DOHH2 (cell line): ENCODE data around the gene ASAP2.

ENCODE experiments used
- H3F3A ChIP-seq: fragments of 200-600 bp; sonication (generic), shearing (Covaris generic); 2 replicates; pipeline ENCODE4 v1.6.0; 2016; ENCODE audit warnings: antibody characterized with exemption, mild to moderate bottlenecking; ENCODE audit not compliant: control insufficient read depth, insufficient read depth
- H3K27ac ChIP-seq: fragments of 200-600 bp; sonication (generic); 2 replicates; pipeline ENCODE4 v1.5.1; 2014; ENCODE audit warnings: low read depth, mild to moderate bottlenecking, low read length, moderate library complexity
- H3K27me3 ChIP-seq: fragments of 200-600 bp; sonication (generic); 2 replicates; pipeline ENCODE4 v1.6.1; 2014; ENCODE audit warnings: mild to moderate bottlenecking, low read length, mixed read lengths; ENCODE audit not compliant: control insufficient read depth
- H3K36me3 ChIP-seq: fragments of 200-600 bp; sonication (generic); 2 replicates; pipeline ENCODE4 v1.6.1; 2014; ENCODE audit warnings: mild to moderate bottlenecking, low read length, moderate library complexity, mixed read lengths; ENCODE audit not compliant: control insufficient read depth
- H3K4me1 ChIP-seq: fragments of 200-600 bp; sonication (generic); 2 replicates; pipeline ENCODE4 v1.6.1; 2014; ENCODE audit warnings: mild to moderate bottlenecking, low read length, mixed read lengths; ENCODE audit not compliant: control insufficient read depth
- H3K4me2 ChIP-seq: fragments of 200-600 bp; sonication (generic); 2 replicates; pipeline ENCODE4 v1.6.0; 2014; ENCODE audit warnings: mild to moderate bottlenecking, low read length, moderate library complexity
- H3K4me3 ChIP-seq: fragments of 200-600 bp; sonication (generic); 2 replicates; pipeline ENCODE4 v1.5.1; 2014; ENCODE audit warnings: mild to moderate bottlenecking, low read length, mixed read lengths
- H3K79me2 ChIP-seq: fragments of 200-600 bp; sonication (generic); 2 replicates; pipeline ENCODE4 v1.6.1; 2014; ENCODE audit warnings: mild to moderate bottlenecking, low read length, mixed read lengths; ENCODE audit not compliant: control insufficient read depth
- H3K9me2 ChIP-seq: fragments of 200-600 bp; sonication (generic); replicated peaks from 2 replicates; pipeline ENCODE4 v1.6.1; 2014; ENCODE audit warnings: mild to moderate bottlenecking, low read length, mixed read lengths; ENCODE audit not compliant: control insufficient read depth
- H3K9me3 ChIP-seq: fragments of 200-600 bp; sonication (generic); 2 replicates; pipeline ENCODE4 v1.6.1; 2014; ENCODE audit warnings: antibody characterized with exemption, low read length, mixed read lengths; ENCODE audit not compliant: control insufficient read depth, insufficient read depth
- H4K20me1 ChIP-seq: fragments of 200-600 bp; sonication (generic); 2 replicates; pipeline ENCODE4 v1.6.0; 2014; ENCODE audit warnings: low read depth, mild to moderate bottlenecking, antibody characterized with exemption, low read length, moderate library complexity; ENCODE audit not compliant: control insufficient read depth, insufficient read depth
- CTCF ChIP-seq: fragments of 200-600 bp; sonication (generic); IDR thresholded peaks from one replicate; pipeline ENCODE4 v1.5.1; 2014; ENCODE audit warnings: antibody characterized with exemption, mild to moderate bottlenecking, low read depth, low read length; ENCODE audit not compliant: poor library complexity, severe bottlenecking
- EZH2phosphoT487 ChIP-seq: fragments of 200-600 bp; sonication (generic); IDR thresholded peaks from 2 replicates; pipeline ENCODE4 v1.6.1; 2017; ENCODE audit warnings: borderline replicate concordance, mild to moderate bottlenecking, antibody characterized with exemption, low read length, moderate library complexity, mixed read lengths

Gene ASAP2

GRCh38 chr2:9315280-9315847 is 108.8 kb downstream of the ASAP2 start:
- no peaks in the 10 kb centered on the region for H3F3A ChIP-seq
- no peak overlapping the region for H3K4me2 ChIP-seq
- no peak overlapping the region for H3K4me3 ChIP-seq
- no peak overlapping the region for H3K27ac ChIP-seq
- no peak for TF ChIP-seq EZH2phosphoT487
- TF ChIP-seq CTCF, result no peak
- no peaks in the 10 kb centered on the region for H3K4me1 ChIP-seq
- H3K27me3 ChIP-seq, result peaks cover 3% of the 10 kb centered on the region; the same call in 1 of the 2 replicates
- H3K9me2 ChIP-seq, result no peaks in the 10 kb centered on the region
- no peaks in the 10 kb centered on the region for H3K36me3 ChIP-seq
- no peaks in the 10 kb centered on the region for H3K79me2 ChIP-seq
- H3K9me3 ChIP-seq, result no peaks in the 10 kb centered on the region
- no peaks in the 10 kb centered on the region for H4K20me1 ChIP-seq

- H3K27me3 ChIP-seq, result peaks cover 15% of the 10 kb centered on the region
- H3K79me2 ChIP-seq, result no peaks in the 10 kb centered on the region
- TF ChIP-seq EZH2phosphoT487, result no peak
- TF ChIP-seq CTCF, result no peak
Observed at GRCh38 chr2:9317559-9317958, 110.9 kb downstream of the ASAP2 start.

GRCh38 chr2:9318461-9319337 is 112.1 kb downstream of the ASAP2 start:
- Histone ChIP-seq H3K27me3 (peaks cover 15% of the 10 kb centered on the region), H3K4me3 (no peak overlapping the region), H3K4me2 (no peak overlapping the region), H3K4me1 (no peaks in the 10 kb centered on the region), H4K20me1 (no peaks in the 10 kb centered on the region), H3K79me2 (no peaks in the 10 kb centered on the region), H3K27ac (no peak overlapping the region), H3K9me3 (no peaks in the 10 kb centered on the region), H3K9me2 (no peaks in the 10 kb centered on the region), H3F3A (no peaks in the 10 kb centered on the region), H3K36me3 (no peaks in the 10 kb centered on the region)
- no peak for TF ChIP-seq CTCF
- TF ChIP-seq EZH2phosphoT487, result no peak

More at GRCh38 chr2:9317559-9317958, 110.9 kb downstream of the ASAP2 start:
- H3F3A ChIP-seq, result no peaks in the 10 kb centered on the region
- no peaks in the 10 kb centered on the region for H4K20me1 ChIP-seq
- no peaks in the 10 kb centered on the region for H3K4me1 ChIP-seq
- H3K9me2 ChIP-seq, result no peaks in the 10 kb centered on the region
- H3K27ac ChIP-seq, result no peak overlapping the region
- H3K4me2 ChIP-seq, result no peak overlapping the region
- H3K36me3 ChIP-seq, result no peaks in the 10 kb centered on the region
- no peak overlapping the region for H3K4me3 ChIP-seq
- no peaks in the 10 kb centered on the region for H3K9me3 ChIP-seq
